Renal cortex interstitium (tissue), 11 donors: ENCODE data around the gene BCAS3. TPM values are rescaled to one million over a fixed set of nuclear protein-coding genes. Genes with fewer than 3 reads are reported as not detected.
A peak's percentile ranks its signal among the peaks of the same experiment; 100 is the strongest.

Source experiments
- DNase-seq, 11 donors: peaks; one replicate each; pipeline ENCODE4 v3.0.0-alpha.2; 2013; ENCODE audit warnings: low read depth in 9 of 11, low spot score in 4 of 11; ENCODE audit errors: extremely low read depth in 1 of 11
- polyA plus RNA-seq, 3 donors: library from polyadenylated mRNA; unstranded; fragments of 120-200 nt; gene quantifications; one replicate each; pipeline ENCODE4 v1.2.1, GENCODE V29; 2013; ENCODE audit not compliant: insufficient read length in 3 of 3

Gene BCAS3
- polyA plus RNA-seq, 3 donors, result 27.0 to 30.9 (median 28.9) TPM

- DNase-seq, result no peak
Measured at GRCh38 chr17:61063528-61063927, 385.9 kb downstream of the BCAS3 start.

- no peak for DNase-seq
Measured at GRCh38 chr17:61064087-61064951, 386.7 kb downstream of the BCAS3 start.

- peak; percentile 27 to 76 (median 41) for DNase-seq
Measured at GRCh38 chr17:61065263-61065773, 387.7 kb downstream of the BCAS3 start.

GRCh38 chr17:61066062-61066461 lies 388.4 kb downstream of the BCAS3 start:
- DNase-seq, result no peak

- DNase-seq, result no peak
Measured at GRCh38 chr17:61070649-61071048, 393.0 kb downstream of the BCAS3 start.

GRCh38 chr17:61072648-61073047 lies 395.0 kb downstream of the BCAS3 start:
- no peak for DNase-seq

- no peak for DNase-seq
Measured at GRCh38 chr17:61073131-61073530, 395.5 kb downstream of the BCAS3 start.

GRCh38 chr17:61073799-61074513 lies 396.3 kb downstream of the BCAS3 start:
- no peak for DNase-seq

- no peak for DNase-seq
Measured at GRCh38 chr17:61075988-61076387, 398.3 kb downstream of the BCAS3 start.

- no peak for DNase-seq
Measured at GRCh38 chr17:61076621-61077031, 399.0 kb downstream of the BCAS3 start.

GRCh38 chr17:61081959-61082358 lies 404.3 kb downstream of the BCAS3 start:
- no peak for DNase-seq

GRCh38 chr17:61084260-61084659 lies 406.6 kb downstream of the BCAS3 start:
- DNase-seq, result no peak

- DNase-seq, result no peak
Measured at GRCh38 chr17:61087024-61087423, 409.4 kb downstream of the BCAS3 start.

GRCh38 chr17:61088556-61088955 lies 410.9 kb downstream of the BCAS3 start:
- no peak for DNase-seq

- DNase-seq, result no peak
Measured at GRCh38 chr17:61091096-61091495, 413.4 kb downstream of the BCAS3 start.

- DNase-seq, result no peak
Measured at GRCh38 chr17:61097781-61098180, 420.1 kb downstream of the BCAS3 start.

GRCh38 chr17:61106354-61106753 lies 428.7 kb downstream of the BCAS3 start:
- no peak for DNase-seq

GRCh38 chr17:61116577-61116976 lies 438.9 kb downstream of the BCAS3 start:
- DNase-seq, result no peak

- no peak for DNase-seq
Measured at GRCh38 chr17:61117983-61118382, 440.3 kb downstream of the BCAS3 start.

GRCh38 chr17:61118871-61119270 lies 441.2 kb downstream of the BCAS3 start:
- no peak for DNase-seq
